Stimulated activated naive CD8-positive, alpha-beta T cell treated with anti-CD3 and anti-CD28 coated beads, Interleukin-15, Interleukin-2, amounts not matched to agents 100 U/mL and 50 U/mL, for 24 hours (primary cell): ENCODE results near the gene E2F8.

Source experiments
- ATAC-seq: fragments of 150-1000 bp; cut with Tn5 transposase; one replicate; pipeline ENCODE4 v1.10.0; 2021
- DNase-seq: peaks from one replicate; pipeline ENCODE4 v3.0.0; 2021

Gene E2F8

DNA sequence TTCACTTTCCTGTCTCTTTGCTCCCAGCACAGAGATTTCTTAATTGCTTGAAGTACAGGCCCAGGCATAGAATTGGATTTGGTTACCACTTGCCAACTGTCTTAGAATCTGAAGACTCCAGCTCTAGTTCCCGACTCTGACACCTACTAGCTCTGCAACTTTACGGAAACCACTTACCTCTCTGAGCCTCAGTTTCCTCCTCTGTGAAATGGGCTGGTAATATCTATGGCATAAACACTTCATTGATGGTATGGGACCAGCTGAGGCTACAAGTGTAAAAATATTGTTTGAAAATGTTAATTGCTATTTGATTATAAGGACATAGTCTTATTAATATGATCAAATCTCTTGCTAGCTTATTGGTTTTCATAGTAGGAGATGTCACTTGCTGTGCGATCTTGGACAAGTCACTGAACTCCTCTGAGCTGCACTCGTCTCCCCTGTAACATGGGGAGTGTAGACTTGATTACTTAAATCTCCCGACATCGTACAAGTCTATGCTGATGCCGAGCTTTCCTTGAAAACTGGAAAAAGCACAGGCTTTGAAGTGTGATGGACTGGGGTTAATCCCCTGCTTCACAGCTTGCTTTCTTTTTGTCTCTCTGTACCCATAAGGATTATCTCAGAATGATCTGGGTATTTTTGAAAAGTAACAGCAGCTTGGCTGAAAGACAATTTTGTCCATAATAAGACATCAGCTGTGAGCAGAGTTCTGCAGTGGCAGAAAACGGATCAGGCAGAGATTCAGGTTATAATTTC is 11.8 kb upstream of the E2F8 start:
- ATAC-seq, result no peak

DNA sequence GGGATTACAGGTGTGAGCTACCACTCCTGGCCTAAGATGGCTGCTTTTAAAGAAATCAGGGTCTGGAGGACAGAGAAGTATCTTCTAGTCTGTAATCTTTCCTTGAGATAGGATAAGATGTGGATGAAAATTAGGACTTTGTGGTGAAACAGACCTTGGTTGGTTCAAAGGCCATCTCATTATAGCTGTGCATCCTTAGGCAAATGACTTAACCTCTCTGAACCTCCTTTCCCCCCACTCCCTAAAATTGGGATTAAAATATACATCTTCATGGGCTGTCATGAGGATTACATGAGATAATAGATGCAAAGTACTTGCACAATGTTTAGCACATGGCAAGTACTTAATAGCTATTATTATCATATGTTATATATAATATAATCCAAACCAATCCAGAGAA is 10.8 kb upstream of the E2F8 start:
- no peak for ATAC-seq
- no peak for DNase-seq

More for the DNA sequence above, 11.8 kb upstream of the E2F8 start:
- no peak for DNase-seq

DNA sequence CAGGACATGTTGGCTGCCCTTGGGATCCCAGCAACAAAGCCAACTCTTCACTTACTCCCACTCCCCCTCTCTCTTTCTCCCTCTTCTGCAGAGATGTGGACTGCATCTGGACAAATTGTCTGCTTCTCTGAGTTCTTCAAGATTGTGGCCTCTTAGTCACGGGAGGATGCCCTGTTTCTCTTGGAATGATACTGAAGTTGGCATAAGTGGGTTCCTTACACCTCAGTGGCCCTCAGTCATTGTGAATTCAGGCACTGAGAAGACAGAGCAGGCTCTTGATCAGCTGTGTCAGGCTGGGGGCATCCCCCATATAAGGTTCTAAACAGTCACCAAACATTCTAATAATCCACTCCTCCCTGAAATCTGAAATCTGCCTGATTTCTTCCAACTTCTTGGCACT is 6.1 kb upstream of the E2F8 start:
- DNase-seq (no peak), ATAC-seq (no peak)

DNA sequence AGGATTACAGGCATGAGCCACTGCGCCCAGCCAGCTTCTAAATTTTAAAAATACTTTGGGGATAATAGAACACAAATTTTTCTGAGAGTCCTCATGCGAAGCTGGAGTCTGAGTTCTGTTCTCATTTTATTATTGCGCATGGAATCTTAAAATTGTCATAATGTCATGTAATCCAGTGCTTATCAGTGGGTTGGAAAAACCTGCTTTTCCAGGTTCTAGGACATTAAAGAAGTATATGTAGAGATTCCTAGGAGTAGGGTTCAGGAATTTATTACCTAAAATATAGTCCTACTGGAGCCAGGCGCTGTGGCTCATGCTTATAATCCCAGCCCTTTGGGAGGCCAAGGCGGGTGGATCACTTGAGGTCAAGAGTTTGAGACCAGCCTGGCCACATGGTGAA is 4.6 kb upstream of the E2F8 start:
- no peak for DNase-seq
- no peak for ATAC-seq

DNA sequence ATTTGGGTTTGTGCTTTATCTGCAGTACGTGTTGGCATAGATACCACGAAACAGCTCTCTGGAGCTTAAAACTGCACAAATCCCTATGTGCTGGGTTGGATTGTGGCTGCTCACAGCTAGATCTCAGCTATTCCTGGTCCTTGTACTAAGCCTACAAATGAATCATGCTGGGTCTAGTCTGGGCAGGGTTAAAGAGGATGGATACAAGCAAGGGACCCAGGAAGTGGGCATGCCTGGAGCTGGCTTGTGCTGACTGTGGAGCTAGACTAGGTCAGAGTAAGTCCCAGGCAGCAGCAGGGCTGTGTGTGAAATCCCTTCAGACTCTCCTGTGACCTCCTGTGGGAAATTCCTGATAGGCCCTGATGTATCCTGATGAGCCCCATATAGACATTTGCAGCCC is 3.9 kb upstream of the E2F8 start:
- DNase-seq (no peak), ATAC-seq (no peak)

DNA sequence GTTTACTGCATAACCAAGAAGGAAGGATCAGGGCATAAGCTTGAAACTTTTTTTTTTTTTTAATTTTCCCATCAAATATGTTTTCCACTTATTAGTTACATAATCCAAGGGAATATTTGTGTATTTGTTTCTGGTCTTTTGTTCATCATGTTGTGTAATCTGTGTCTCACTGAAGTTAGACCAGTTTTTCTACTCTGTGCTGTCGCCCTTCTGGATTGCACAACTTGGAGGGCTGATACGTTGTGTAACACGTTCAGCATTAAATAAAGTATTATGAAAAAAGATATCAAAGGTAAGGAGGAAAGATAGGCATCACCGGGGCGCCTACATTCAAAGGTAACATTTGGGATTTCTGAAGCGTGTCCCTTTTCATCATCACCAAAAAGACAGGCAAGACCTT is 3.3 kb upstream of the E2F8 start:
- no peak for DNase-seq
- no peak for ATAC-seq

DNA sequence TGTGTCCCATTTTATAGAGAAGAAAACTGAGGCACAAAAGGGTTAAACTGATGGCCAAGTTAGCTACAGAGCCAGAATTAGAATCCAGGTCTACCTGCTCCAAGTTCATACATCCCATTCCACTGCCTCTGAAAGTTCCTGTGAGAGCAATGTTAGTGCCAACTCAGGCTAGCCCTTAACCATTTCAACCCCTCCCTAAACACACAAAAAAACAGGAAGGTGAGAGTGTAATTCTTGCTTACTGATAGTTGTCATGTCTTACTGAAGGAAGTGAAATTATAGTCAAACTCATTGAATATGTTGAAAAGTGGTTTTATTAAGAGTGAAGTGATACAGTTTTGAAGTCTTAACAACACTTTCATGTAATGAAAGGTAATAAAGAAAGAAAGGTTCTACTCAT is 2.9 kb upstream of the E2F8 start:
- no peak for DNase-seq
- no peak for ATAC-seq

DNA sequence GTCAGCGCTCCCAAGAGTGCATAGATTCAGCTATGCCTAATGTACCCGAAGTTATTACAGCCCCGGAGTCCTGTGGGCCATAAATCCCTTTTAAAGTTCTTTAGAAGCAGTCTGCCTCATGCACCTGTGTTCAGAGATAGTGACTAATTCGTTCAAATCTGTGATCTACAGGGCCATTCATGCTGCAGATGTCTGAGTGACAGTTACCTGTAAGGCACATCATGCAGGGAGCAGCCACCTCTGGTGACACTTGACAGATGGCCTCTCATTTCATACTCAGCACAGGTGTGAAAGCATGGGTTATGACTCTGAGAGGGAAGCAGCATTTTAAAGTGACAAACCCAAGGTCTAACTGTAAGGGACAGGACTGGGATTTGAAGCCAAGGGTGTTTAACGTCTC is 2.4 kb upstream of the E2F8 start:
- no peak for DNase-seq
- no peak for ATAC-seq

DNA sequence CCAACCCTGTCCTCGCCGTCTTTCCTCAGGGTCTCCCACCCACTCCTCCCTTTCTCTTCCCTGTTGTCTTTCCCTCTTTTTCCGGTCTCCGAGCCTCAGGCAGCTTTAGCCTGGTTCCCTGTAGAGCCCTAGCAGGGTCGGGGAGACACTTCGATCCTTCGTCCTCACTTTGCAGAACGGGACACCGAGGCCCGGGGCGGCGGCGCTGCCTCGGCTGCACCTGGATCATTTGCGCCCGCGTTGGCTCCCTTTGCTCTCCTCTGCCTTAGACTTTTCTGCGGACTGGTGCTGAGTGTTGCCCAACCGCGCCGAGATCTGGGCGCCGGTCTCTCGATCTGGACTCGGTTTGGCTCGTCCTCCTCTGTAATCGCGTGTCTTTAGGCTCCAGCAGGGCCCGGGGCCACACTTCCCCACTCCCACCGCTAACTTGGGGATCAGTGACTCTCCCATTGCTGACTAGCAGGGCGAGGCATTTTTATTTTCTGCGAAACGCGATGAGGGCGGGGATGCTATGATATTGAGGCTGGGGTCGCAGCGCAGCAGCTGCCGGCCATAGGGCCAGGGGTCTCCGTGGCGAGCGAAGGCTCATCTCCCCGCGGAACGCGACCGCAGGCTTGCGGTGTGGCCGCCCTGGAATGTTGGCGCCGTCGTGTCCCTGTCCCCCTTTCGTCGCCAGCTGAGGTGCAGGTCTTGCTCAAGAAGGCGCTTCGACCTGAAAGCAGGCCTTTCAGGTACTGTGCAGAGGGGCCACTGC is 1.6 kb upstream of the E2F8 start:
- ATAC-seq (no peak), DNase-seq (peak; percentile 11)

DNA sequence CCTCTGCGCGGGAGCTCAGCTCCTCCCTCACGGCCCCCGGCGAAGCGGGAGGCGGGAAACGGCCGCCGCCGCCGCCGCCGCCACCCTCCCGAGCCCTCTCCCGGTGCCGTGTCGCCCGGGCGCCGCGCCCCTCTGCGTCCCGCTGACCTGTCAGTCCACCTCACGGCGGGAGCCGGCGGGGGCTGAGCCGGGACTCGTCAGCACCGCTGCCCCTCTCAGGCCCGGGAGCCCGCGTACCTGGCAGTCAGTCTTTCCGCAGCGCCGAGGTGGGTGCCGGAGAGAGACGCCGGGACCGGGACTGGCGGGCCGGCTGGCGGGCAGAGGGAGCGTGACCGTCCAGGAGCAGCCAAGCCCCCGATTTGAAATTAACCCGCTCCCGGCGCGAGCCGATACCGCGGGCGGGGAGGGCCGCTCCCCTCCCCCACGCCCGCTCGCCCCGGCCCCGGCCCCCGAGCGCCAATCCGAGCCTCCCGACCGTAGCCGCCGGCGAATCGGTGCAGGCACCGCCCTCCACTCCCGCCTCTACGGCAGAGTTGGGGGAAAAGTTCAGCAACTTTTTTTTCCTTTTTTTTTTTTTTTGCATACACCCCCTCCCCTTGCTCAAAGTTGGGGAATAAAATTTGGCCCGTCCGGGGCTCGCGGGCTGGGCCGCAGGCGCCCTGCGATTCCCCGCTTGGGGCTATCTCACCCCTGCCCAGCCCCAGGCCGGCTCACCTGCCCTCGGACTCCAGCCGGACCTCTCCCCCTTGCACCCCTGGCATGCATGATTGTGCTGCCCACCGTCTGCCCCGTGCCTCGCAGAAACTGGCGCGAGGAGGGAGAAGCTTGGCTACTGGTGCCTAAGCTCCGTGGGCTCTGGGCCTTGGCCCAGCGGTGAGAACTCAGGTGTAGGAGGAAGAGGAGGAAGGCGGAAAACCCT is 774 bp upstream of the E2F8 start:
- ATAC-seq (peak; percentile 42), DNase-seq (peak; percentile 77)

DNA sequence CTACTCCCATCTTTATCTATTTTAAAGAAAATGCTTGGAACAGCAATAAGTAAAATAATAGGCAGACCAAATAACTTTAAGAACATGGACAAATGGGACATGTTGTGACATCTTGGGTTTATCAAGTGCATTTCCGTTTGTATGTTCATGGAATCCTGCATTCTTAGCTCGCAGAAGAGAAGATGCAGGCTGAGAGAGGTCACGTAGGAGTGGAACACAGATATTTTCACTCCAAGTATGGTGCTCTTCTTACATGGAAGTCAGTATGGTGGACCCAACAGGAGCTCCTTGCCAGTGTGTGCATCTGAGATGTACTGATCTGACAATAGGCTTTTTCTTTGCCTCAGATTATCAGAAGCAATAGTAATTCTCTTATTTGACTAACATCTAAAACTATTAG is 1.7 kb downstream of the E2F8 start:
- no peak for DNase-seq
- no peak for ATAC-seq

DNA sequence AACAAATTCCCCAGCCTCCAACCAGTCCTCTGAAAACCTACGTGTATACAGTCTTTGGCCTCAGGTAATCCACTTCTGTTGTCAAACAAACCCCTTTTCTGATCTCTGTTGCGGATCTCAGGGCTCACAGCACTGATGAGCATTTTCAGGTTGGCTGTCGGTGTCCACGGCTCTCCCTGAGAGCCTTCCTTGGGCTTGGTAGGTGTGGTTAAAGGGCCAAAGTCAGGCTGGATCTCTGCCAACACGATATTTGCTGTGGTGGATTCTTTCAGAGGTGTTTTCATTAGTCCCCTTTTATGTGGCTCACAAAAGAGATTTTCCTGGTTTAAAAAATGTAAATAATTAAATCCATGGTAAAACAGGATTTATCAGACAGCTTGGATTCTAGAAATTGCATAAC is 2.9 kb downstream of the E2F8 start:
- DNase-seq, result no peak
- ATAC-seq, result no peak

DNA sequence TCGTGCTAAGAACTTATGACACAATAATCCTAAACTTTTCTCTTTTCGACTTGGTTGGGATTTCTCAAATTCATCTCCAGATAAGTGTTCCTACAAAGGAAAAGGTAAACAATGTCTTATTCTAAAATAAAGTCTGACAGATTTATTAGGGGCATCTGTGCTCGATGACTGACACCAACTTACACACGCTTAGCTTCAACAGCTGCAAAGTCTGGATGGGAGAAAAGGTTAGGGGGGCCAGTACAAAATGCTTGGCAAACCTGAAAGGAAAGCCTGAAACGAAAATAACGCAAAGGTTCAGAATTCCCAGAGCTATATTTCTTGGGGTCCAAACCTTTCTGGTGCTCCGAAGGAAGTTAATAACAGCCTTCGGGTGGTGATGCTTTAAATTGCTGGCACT is 3.4 kb downstream of the E2F8 start:
- ATAC-seq (no peak), DNase-seq (no peak)

DNA sequence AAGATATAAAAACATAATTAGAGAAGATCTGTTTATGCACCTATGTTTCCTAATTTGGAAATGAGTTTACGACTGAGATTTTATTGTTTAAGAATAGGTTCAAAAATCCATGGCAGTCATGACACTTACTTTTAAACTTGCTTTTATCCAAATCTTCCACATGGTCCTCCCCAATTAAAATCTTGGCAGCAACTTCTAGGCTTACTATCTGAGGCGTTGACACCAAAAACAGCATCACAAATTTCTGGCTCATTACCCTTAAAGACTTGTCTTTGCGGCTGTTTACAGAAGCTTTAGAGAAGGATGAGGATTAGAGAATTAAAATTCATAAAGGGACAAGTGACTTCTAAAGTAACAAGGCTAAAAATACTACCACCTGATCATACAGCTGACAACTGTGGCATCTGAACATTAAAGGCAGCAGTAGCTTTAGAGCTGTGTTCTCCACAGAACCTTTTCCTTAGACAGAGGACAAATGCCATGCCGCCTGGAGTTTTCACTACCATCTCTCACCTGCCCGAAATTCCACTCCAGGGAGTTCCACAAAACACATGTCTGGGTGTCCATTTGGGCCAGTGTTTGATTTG is 6.4 kb downstream of the E2F8 start:
- DNase-seq (no peak), ATAC-seq (no peak)

DNA sequence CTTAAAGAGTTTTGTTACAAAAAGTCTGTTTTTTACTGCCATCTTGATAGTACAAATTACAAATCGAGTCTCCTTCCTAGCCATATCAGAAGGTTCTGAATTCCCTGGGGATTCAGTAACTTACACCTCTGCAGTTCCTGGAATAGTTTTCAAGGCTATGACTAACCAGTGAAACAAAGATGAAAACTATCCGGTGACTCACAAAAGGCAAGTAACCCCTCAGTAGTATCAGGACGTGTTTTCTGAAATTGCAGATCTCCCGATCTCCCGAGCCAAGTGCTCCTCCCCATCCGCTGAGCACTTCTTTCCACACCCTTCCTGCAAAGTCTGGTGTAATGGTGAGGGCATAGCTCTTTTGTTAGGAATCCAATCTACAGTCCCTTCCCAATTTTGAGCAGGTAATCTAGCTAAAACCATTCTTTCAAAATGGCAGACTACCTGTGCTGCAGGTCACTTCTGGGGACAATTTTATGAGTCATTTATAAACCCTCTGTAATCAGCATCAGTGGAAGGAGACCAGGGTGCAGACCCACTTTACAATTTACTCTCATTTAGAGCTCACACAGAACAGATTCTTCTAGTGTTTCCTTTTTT is 7.7 kb downstream of the E2F8 start:
- DNase-seq, result no peak
- no peak for ATAC-seq

DNA sequence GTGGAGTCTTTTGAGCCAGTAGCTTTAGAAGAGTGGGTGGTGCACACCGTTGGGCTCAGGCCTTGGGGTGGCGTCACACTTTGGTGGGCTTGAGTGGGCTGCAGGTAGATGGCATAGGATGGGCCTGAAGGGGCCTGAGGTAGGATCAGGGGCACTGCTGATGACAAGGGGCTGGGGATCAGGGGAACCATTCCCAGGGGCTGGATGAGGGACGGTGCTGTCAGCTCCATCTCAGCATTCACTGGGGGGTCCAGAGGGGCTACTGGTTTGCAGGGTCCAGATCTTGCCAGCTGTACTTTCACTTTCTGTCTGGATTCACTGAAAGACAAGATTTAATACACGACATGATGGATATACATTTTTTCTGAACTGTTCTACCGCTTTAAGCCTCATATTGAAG is 11.1 kb downstream of the E2F8 start:
- no peak for DNase-seq
- no peak for ATAC-seq

DNA sequence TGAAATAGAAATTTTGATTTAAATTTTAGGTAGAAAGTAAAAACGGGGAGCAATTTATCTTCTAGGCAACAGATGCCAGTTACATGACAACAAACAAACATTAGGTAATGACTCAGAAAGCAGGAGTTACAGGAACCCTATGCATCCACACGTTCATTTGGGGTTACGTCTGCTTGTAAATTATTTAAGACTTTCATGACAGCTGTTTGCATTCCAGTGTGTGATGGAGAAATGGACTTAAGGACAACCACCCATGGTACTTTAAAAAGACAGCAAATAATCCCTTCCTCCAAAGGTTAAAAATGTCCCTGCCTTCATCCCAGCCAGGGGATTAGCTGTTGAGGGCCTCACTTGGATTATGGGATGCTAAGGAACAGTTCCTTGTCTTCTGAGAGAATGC is 11.8 kb downstream of the E2F8 start:
- DNase-seq (no peak), ATAC-seq (no peak)

DNA sequence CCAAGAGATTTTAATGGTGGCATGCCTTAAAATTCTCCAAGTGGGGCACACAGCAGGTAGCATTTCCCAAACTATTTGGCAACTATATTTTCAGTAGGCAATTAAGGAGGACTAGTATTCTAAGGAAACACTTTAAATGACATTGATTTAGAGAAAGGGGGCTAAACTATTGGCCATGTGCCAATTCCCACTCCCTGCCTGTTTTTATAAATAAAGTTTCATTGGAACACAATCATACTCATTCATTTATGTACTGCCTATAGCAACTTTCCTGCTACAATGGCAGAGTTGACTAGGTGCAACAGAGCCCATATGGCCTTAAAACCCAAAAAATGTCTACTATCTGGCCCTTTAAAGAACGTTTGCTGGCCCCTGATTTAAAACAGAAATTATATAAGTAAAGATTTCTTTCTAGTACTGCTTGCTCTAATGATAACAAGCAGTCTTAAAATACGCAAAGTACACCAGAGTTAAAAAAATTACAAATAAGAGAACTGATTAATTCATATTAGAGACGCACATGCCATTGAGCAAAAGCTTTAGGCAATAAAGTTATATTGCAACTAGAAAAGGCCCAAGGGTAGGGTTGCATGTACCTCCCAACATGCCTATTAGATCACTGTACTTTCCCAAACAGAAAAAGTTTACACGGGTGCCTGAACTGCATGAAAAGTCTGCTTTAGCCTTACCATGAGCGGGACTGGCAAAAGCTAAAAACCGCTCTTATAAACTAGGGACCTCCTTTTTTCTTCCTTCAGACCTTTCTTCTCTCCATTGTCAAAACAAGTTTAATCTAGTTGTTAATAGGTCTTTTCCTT is 14.2 kb downstream of the E2F8 start:
- ATAC-seq, result no peak

DNA sequence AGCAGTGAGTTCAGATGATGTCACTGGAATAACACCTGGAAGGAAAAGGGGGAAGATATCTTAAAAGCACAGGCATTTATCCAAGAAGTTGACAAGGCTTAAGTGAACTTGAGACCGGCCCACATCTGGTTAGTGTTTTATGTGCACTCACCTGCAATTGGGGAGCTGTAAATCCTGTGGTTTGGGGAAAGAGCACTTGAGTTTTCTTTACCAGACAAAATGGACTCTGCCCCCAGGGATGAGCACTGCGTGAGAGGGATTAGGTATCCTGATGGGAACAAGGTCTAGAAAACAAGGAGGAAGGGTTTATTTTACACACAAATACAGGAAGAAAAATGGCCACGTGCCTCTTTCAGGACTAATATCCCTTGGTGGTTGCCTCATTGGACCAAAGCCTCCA is 15.2 kb downstream of the E2F8 start:
- ATAC-seq (no peak), DNase-seq (no peak)

More for the DNA sequence above, 14.2 kb downstream of the E2F8 start:
- no peak for DNase-seq

DNA sequence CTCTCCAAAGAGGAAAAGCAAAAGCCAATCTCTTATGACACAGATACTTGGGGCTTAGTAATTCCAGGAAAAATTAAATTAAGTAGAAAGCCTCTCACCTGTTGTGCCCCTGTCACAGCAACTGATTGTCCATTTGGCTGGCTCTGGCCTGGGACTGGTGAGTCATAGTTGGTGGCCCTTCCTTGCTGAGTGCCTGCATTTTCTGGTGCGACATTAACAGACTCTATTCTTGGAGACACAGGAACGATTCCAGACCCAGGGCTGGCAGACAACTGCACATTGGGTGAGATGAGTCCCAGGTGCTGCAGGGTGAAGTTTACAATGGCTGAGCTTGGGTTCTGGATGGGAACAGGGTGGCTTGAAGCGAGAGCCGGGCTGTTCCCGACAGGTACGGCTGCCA is 15.6 kb downstream of the E2F8 start:
- no peak for DNase-seq
- ATAC-seq, result no peak
